ENCODE data around the gene MECR. TPM values are rescaled to one million over a fixed set of nuclear protein-coding genes. Genes with fewer than 3 reads are reported as not detected.

Gene MECR
- total RNA-seq, 1 donor from 2014 or later: 28.7 TPM

GRCh38 chr1:29180497-29181412, 50.0 kb downstream of the MECR start:
- Mint-ChIP-seq H3K4me1 (ENCODE audit: unreplicated experiment) (peaks cover 23% of the 10 kb centered on the region), H3K27me3 (no peaks in the 10 kb centered on the region), H3K36me3 (peaks cover 25% of the 10 kb centered on the region), H3K4me3 (peak overlapping the region; percentile 91), H3K27ac (peak overlapping the region; percentile 97), H3K9me3 (peaks cover 4% of the 10 kb centered on the region)
- no peak for DNase-seq (ENCODE audit: extremely low spot score, unreplicated experiment)
- TF ChIP-seq CTCF (conservative IDR thresholded peaks at IDR 0.05): no peak

- TF ChIP-seq CTCF (conservative IDR thresholded peaks at IDR 0.05): no peak
- H3K27me3 Mint-ChIP-seq: no peaks in the 10 kb centered on the region
- peaks cover 4% of the 10 kb centered on the region for H3K9me3 Mint-ChIP-seq
- H3K36me3 Mint-ChIP-seq: peaks cover 25% of the 10 kb centered on the region
- H3K4me1 Mint-ChIP-seq (ENCODE audit: unreplicated experiment): peaks cover 23% of the 10 kb centered on the region
- no peak for DNase-seq (ENCODE audit: extremely low spot score, unreplicated experiment)
- H3K27ac Mint-ChIP-seq: peak overlapping the region; percentile 97
- H3K4me3 Mint-ChIP-seq: peak overlapping the region; percentile 91
These were observed 51.0 kb downstream of the MECR start for GRCh38 chr1:29179641-29180184.

- Mint-ChIP-seq H3K9me3 (peaks cover 2% of the 10 kb centered on the region), H3K4me3 (peak overlapping the region; percentile 72), H3K36me3 (peaks cover 35% of the 10 kb centered on the region), H3K4me1 (ENCODE audit: unreplicated experiment) (peaks cover 28% of the 10 kb centered on the region), H3K27ac (peak overlapping the region; percentile 86), H3K27me3 (no peaks in the 10 kb centered on the region)
- DNase-seq (ENCODE audit: extremely low spot score, unreplicated experiment): peak; percentile 32
- no peak for TF ChIP-seq CTCF (conservative IDR thresholded peaks at IDR 0.05)
These were observed 53.6 kb downstream of the MECR start for GRCh38 chr1:29177022-29177705.

GRCh38 chr1:29176576-29176975, 54.2 kb downstream of the MECR start:
- no peak for TF ChIP-seq CTCF (conservative IDR thresholded peaks at IDR 0.05)
- no peaks in the 10 kb centered on the region for H3K9me3 Mint-ChIP-seq
- no peaks in the 10 kb centered on the region for H3K27me3 Mint-ChIP-seq
- H3K36me3 Mint-ChIP-seq: peaks cover 38% of the 10 kb centered on the region
- H3K27ac Mint-ChIP-seq: peak overlapping the region; percentile 64
- H3K4me1 Mint-ChIP-seq (ENCODE audit: unreplicated experiment): peaks cover 30% of the 10 kb centered on the region
- peak overlapping the region; percentile 40 for H3K4me3 Mint-ChIP-seq
- peak; percentile 1 for DNase-seq (ENCODE audit: extremely low spot score, unreplicated experiment)

GRCh38 chr1:29172415-29172939, 58.3 kb downstream of the MECR start:
- Mint-ChIP-seq H3K4me3 (no peak overlapping the region), H3K27ac (no peak overlapping the region), H3K4me1 (ENCODE audit: unreplicated experiment) (peaks cover 40% of the 10 kb centered on the region), H3K36me3 (peaks cover 40% of the 10 kb centered on the region), H3K9me3 (no peaks in the 10 kb centered on the region), H3K27me3 (no peaks in the 10 kb centered on the region)
- TF ChIP-seq CTCF (conservative IDR thresholded peaks at IDR 0.05): no peak
- peak; percentile 7 for DNase-seq (ENCODE audit: extremely low spot score, unreplicated experiment)

All from type B pancreatic cell (in vitro differentiated cells).